Adrenal gland (tissue), 5 donors: ENCODE results near the gene DST.

Experiments
- CTCF ChIP-seq, 6 experiments: fragments of 450-650 bp in 4 of 6; fragments of 200-600 bp in 2 of 6; sonication (generic) in 1 of 6; IDR thresholded peaks; 1 replicate in 5 of 6; 2 replicates in 1 of 6; pipeline versions ENCODE4 v1.5.1 to v1.8.0; 2016 to 2021; ENCODE audit warnings: antibody characterized with exemption in 6 of 6, mild to moderate bottlenecking in 2 of 6, moderate library complexity in 1 of 6
- POLR2A ChIP-seq, 2 donors: fragments of 450-650 bp; IDR thresholded peaks; one replicate each; pipeline ENCODE4 v1.6.1; 2017; ENCODE audit warnings: antibody characterized with exemption in 2 of 2, mild to moderate bottlenecking in 2 of 2, moderate library complexity in 1 of 2
- donor health status: DM: no; HTN: no; CAD: no.

DNA sequence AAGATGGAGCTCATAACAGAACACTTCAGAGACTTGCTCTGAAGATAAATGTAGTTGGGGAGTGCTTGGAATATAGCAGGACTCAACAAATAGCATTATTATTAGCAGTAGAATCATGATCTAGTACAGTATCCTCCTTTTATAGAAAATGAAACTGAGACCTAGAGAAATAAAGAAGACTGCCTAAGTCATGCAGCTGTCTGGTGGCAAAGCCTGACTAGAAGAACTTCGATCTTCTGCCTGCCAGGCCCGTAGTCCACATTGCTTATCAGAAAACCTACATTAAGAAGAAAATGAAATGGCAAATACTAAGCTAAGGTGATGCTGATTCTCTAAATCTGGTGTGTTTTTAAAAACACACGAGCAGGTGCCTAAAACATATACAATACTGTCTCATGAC lies 46.4 kb upstream of the DST start:
- TF ChIP-seq CTCF (IDR thresholded peaks at IDR 0.05) (no peak), POLR2A (IDR thresholded peaks at IDR 0.05) (no peak)
